Testis (tissue), 3 donors: ENCODE results near the gene MRPL55. TPM values are rescaled to one million over a fixed set of nuclear protein-coding genes. Genes with fewer than 3 reads are reported as not detected.

Source experiments
- DNase-seq: peaks from one replicate; pipeline ENCODE4 v3.0.0-alpha.2; 2019
- H3K27ac ChIP-seq, 2 donors: fragments of 200-600 bp; sonication (generic); one replicate each; pipeline ENCODE4 v1.5.1; 2019
- H3K27me3 ChIP-seq: fragments of 200-600 bp; sonication (generic); one replicate; pipeline ENCODE4 v1.5.1; 2019
- H3K36me3 ChIP-seq: fragments of 200-600 bp; sonication (generic); one replicate; pipeline ENCODE4 v1.5.1; 2017; ENCODE audit warnings: low read depth; ENCODE audit errors: missing control alignments
- H3K4me1 ChIP-seq: fragments of 200-600 bp; sonication (generic); one replicate; pipeline ENCODE4 v1.5.1; 2019
- H3K4me3 ChIP-seq, 2 donors: fragments of 200-600 bp; sonication (generic); one replicate each; pipeline ENCODE4 v1.5.1; 2017 to 2019
- H3K9me3 ChIP-seq: fragments of 200-600 bp; sonication (generic); one replicate; pipeline ENCODE4 v1.5.1; 2017
- POLR2A ChIP-seq: fragments of 450-650 bp; IDR thresholded peaks from one replicate; pipeline ENCODE4 v1.6.1; 2017; ENCODE audit warnings: antibody characterized with exemption, mild to moderate bottlenecking, moderate library complexity
- WGBS, 2 donors: methylation state at CpG; one replicate each; pipeline ENCODE4 v1.1.5; 2018; 5-methylcytosine and 5-hydroxymethylcytosine counted together
- intact Hi-C: fragments of 100-400 bp; cut with DNase I; formaldehyde crosslinking; loops from one replicate; pipeline ENCODE4 v1.15.1; 2023; ENCODE audit warnings: low total_unique reads
- polyA plus RNA-seq: library from polyadenylated mRNA; stranded (reverse); fragments of 350-450 nt; fragmentation: Illumina TruSeq; extraction: RNeasy Lipid Tissue Mini Kit (QIAGEN cat#74804); gene quantifications from one replicate; pipeline ENCODE4 v1.2.3, GENCODE V29; 2014; ENCODE audit warnings: low read depth, low replicate concordance; ENCODE audit not compliant: insufficient read depth
- total RNA-seq, 2 donors: library from RNA; depleted of rRNA; stranded (reverse); fragments of >200 nt; gene quantifications; one replicate each; pipeline ENCODE4 v1.2.3, GENCODE V29; 2016
- TF ChIP-seq, protein P1 (sequence below), 3 experiments: fragments of 450-650 bp in 2 of 3; fragments of 200-600 bp in 1 of 3; sonication (generic) in 1 of 3; IDR thresholded peaks; one replicate each; pipeline ENCODE4 v1.5.1; 2016 to 2019; ENCODE audit warnings: antibody characterized with exemption in 3 of 3, mild to moderate bottlenecking in 2 of 3, moderate library complexity in 1 of 3

MRPL55 gene
- total and polyA plus RNA-seq, 3 donors from 2014 or later, result 63.1 to 121 (median 102) TPM

DNA sequence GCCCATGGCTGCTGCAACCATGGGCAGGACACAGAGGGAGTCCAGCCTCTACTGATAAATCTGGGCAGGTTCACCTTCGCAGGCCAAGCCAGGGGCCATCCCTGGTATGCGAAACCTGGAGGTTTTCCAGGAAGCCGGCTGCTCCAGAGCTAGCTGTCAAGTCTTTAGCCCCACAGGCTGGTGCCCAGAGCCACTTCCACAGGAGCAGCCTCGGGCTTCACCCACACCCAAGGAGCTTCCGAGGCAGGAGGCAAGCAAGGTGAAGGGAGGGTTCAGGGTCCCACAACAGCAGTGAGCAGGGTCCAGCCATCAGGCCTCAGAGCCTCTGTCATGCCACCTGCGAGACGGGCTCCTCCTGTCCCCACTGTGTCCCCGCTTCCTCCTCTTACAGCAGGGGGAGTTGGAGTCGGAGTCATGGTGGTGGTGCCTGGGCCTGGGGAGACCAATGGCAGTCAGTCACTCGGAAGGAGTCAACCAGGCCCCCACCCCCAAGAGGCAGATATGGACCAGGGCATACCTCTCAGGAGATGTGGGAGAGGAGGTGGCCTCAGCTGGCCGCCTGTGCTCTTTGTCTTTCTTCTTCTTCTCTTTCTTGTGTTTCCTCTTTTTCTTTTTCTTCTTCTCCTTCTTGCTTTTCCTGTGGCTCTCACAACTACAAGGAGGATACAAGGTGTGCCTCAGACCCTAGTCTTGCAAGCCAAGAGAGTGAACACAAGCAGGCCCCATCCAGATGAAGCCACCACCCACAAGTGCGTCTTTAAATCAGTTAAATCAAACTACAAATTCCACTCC lies 8.1 kb downstream of the MRPL55 start:
- no peak overlapping the region for H3K4me3 ChIP-seq
- no peak for DNase-seq
- no peaks in the 10 kb centered on the region for H3K36me3 ChIP-seq
- WGBS, 2 donors, result 73% methylated on average over 8 to 12 of the region's 12 CpGs
- H3K27me3 ChIP-seq, result no peaks in the 10 kb centered on the region
- H3K4me1 ChIP-seq, result peaks cover 14% of the 10 kb centered on the region
- intact Hi-C loops, result no loop called here
- TF ChIP-seq, protein P1, sequence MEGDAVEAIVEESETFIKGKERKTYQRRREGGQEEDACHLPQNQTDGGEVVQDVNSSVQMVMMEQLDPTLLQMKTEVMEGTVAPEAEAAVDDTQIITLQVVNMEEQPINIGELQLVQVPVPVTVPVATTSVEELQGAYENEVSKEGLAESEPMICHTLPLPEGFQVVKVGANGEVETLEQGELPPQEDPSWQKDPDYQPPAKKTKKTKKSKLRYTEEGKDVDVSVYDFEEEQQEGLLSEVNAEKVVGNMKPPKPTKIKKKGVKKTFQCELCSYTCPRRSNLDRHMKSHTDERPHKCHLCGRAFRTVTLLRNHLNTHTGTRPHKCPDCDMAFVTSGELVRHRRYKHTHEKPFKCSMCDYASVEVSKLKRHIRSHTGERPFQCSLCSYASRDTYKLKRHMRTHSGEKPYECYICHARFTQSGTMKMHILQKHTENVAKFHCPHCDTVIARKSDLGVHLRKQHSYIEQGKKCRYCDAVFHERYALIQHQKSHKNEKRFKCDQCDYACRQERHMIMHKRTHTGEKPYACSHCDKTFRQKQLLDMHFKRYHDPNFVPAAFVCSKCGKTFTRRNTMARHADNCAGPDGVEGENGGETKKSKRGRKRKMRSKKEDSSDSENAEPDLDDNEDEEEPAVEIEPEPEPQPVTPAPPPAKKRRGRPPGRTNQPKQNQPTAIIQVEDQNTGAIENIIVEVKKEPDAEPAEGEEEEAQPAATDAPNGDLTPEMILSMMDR (IDR thresholded peaks at IDR 0.05), result no peak
- no peak for TF ChIP-seq POLR2A
- H3K9me3 ChIP-seq, result no peaks in the 10 kb centered on the region
- no peak overlapping the region for H3K27ac ChIP-seq

DNA sequence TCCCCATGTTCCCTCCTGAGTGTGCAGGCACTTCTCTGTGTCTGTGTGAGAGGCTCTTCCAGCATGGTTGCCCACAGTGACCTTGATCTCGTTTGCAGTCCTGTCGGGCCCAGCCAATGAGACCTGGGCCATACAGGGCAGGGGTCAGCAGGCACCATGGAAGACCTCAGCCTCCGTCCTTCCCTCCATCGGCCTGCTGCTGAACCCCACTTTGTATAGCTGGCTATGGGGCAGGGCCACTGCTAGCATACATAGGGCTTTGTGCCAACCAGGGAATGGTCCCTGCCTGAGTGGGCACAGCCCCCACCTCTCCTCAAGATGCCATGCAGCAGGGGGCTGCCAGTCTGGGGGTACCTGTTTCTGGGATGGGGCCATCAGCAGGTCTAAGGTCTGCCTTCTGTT lies 9.8 kb downstream of the MRPL55 start:
- no peaks in the 10 kb centered on the region for H3K27me3 ChIP-seq
- peaks cover 14% of the 10 kb centered on the region for H3K4me1 ChIP-seq
- no peak for DNase-seq
- H3K36me3 ChIP-seq, result no peaks in the 10 kb centered on the region
- TF ChIP-seq POLR2A, result no peak
- TF ChIP-seq, protein P1 (IDR thresholded peaks at IDR 0.05), result no peak
- WGBS, 2 donors, result 50 to 51% methylated on average over 4 of the region's 4 CpGs
- intact Hi-C loops, result no loop called here
- H3K9me3 ChIP-seq, result no peaks in the 10 kb centered on the region
- no peak overlapping the region for H3K27ac ChIP-seq
- H3K4me3 ChIP-seq, result no peak overlapping the region

DNA sequence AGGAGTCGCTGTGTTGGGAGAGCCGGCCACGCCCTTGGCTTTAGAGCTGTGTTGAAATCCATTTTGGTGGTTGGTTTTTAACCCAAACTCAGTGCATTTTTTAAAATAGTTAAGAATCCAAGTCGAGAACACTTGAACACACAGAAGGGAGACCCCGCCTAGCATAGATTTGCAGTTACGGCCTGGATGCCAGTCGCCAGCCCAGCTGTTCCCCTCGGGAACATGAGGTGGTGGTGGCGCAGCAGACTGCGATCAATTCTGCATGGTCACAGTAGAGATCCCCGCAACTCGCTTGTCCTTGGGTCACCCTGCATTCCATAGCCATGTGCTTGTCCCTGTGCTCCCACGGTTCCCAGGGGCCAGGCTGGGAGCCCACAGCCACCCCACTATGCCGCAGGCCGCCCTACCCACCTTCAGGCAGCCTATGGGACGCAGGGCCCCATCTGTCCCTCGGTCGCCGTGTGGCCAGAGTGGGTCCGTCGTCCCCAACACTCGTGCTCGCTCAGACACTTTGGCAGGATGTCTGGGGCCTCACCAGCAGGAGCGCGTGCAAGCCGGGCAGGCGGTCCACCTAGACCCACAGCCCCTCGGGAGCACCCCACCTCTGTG lies 10.7 kb downstream of the MRPL55 start:
- Histone ChIP-seq H3K9me3 (no peaks in the 10 kb centered on the region), H3K27me3 (no peaks in the 10 kb centered on the region), H3K4me3 (no peak overlapping the region), H3K4me1 (peaks cover 10% of the 10 kb centered on the region), H3K36me3 (no peaks in the 10 kb centered on the region), H3K27ac (no peak overlapping the region)
- DNase-seq, result no peak
- no peak for TF ChIP-seq POLR2A
- TF ChIP-seq, protein P1 (IDR thresholded peaks at IDR 0.05), result no peak
- 85 to 90% methylated on average over 15 to 28 of the region's 28 CpGs for WGBS, 2 donors
- intact Hi-C loops, result no loop called here

DNA sequence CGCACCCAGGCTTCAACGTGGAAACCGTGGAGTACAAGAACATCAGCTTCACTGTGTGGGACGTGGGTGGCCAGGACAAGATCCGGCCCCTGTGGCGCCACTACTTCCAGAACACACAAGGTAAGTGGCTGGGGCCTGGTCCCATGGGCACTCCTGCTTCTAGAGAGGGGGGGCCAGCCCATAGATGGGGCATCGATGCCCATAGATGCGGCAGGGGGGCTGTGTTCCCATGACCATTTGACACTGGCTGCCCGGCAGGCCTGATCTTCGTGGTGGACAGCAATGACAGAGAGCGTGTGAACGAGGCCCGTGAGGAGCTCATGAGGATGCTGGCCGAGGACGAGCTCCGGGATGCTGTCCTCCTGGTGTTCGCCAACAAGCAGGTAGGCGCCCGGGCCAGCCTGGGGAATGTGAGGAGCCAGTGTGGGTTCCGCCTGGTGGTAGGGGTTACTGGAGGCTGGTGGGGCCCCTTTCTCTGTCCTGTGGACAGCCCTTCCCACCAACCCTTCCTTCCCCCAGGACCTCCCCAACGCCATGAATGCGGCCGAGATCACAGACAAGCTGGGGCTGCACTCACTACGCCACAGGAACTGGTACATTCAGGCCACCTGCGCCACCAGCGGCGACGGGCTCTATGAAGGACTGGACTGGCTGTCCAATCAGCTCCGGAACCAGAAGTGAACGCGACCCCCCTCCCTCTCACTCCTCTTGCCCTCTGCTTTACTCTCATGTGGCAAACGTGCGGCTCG lies 11.6 kb downstream of the MRPL55 start:
- Histone ChIP-seq H3K4me1 (peaks cover 9% of the 10 kb centered on the region), H3K27me3 (no peaks in the 10 kb centered on the region), H3K9me3 (no peaks in the 10 kb centered on the region), H3K27ac (no peak overlapping the region), H3K36me3 (no peaks in the 10 kb centered on the region), H3K4me3 (no peak overlapping the region)
- intact Hi-C loops, result no loop called here
- 83 to 90% methylated on average over 17 to 34 of the region's 34 CpGs for WGBS, 2 donors
- TF ChIP-seq, protein P1 (IDR thresholded peaks at IDR 0.05), result no peak
- TF ChIP-seq POLR2A, result no peak
- DNase-seq, result no peak
